Fibroblast of lung (primary cell): ENCODE data around the gene FGFR2. TPM values are rescaled to one million over a fixed set of nuclear protein-coding genes. Genes with fewer than 3 reads are reported as not detected.
A peak's percentile ranks its signal among the peaks of the same experiment; 100 is the strongest.

Experiments used
- DNase-seq, 2 donors: peaks; one replicate each; pipeline versions ENCODE4 v3.0.0 to v3.0.0-alpha.2; 2010; ENCODE audit warnings: low read depth in 2 of 2
- H2AFZ ChIP-seq: 2 replicates; pipeline ENCODE4 v1.5.1; 2012; ENCODE audit warnings: low read length, control low read depth, inconsistent platforms
- H3K27ac ChIP-seq: 2 replicates; pipeline ENCODE4 v1.5.1; 2011; ENCODE audit warnings: low read length, control low read depth; ENCODE audit not compliant: insufficient read depth
- H3K27me3 ChIP-seq: 2 replicates; pipeline ENCODE4 v1.5.1; 2011; ENCODE audit warnings: mild to moderate bottlenecking, low read length; ENCODE audit not compliant: control insufficient read depth, insufficient read depth
- H3K36me3 ChIP-seq: 2 replicates; pipeline ENCODE4 v1.5.1; 2011; ENCODE audit warnings: low read length; ENCODE audit not compliant: control insufficient read depth, insufficient read depth
- H3K4me1 ChIP-seq: 2 replicates; pipeline ENCODE4 v1.5.1; 2011; ENCODE audit warnings: low read length; ENCODE audit not compliant: control insufficient read depth, insufficient read depth; ENCODE audit errors: extremely low read depth
- H3K4me2 ChIP-seq: 2 replicates; pipeline ENCODE4 v1.5.1; 2011; ENCODE audit warnings: low read length, control low read depth; ENCODE audit not compliant: insufficient read depth; ENCODE audit errors: extremely low read depth
- H3K4me3 ChIP-seq, 4 experiments: fragments of 200-600 bp in 1 of 4; sonication (generic) in 1 of 4; replicated peaks in 1 of 4; 2 replicates each; pipeline ENCODE4 v1.5.1; 2011 to 2016; ENCODE audit warnings: low read length in 4 of 4, low read depth in 3 of 4, mild to moderate bottlenecking in 3 of 4, control low read depth in 2 of 4, inconsistent platforms in 1 of 4, mixed read lengths in 1 of 4; ENCODE audit not compliant: insufficient read depth in 1 of 4; ENCODE audit errors: control extremely low read depth in 1 of 4
- H3K79me2 ChIP-seq: 2 replicates; pipeline ENCODE4 v1.5.1; 2012; ENCODE audit warnings: mild to moderate bottlenecking, low read length, inconsistent platforms; ENCODE audit not compliant: control insufficient read depth, insufficient read depth
- H3K9ac ChIP-seq: 2 replicates; pipeline ENCODE4 v1.5.1; 2011; ENCODE audit warnings: mild to moderate bottlenecking, low read length, control low read depth; ENCODE audit not compliant: insufficient read depth
- H3K9me3 ChIP-seq: 2 replicates; pipeline ENCODE4 v1.5.1; 2012; ENCODE audit warnings: low read depth, low read length; ENCODE audit not compliant: control insufficient read depth, insufficient read depth
- H4K20me1 ChIP-seq: 2 replicates; pipeline ENCODE4 v1.5.1; 2011; ENCODE audit warnings: low read length; ENCODE audit not compliant: control insufficient read depth, insufficient read depth; ENCODE audit errors: extremely low read depth
- CTCF ChIP-seq, 2 donors: IDR thresholded peaks in 1 of 2; conservative IDR thresholded peaks in 1 of 2; 1 replicate in 1 of 2; 2 replicates in 1 of 2; pipeline ENCODE4 v1.5.1; 2011 to 2012; ENCODE audit warnings: low read length in 2 of 2, control low read depth in 1 of 2, inconsistent platforms in 1 of 2, low read depth in 1 of 2, mild to moderate bottlenecking in 1 of 2
- EZH2 ChIP-seq: IDR thresholded peaks from 2 replicates; pipeline ENCODE4 v1.5.1; 2012; ENCODE audit warnings: low read length, control low read depth, mild to moderate bottlenecking; ENCODE audit errors: missing control alignments
- polyA plus RNA-seq, 2 donors: library from polyadenylated mRNA; depleted of rRNA in 1 of 2; stranded (reverse) in 1 of 2; unstranded in 1 of 2; fragments of >200 nt; gene quantifications; 2 replicates each; pipeline ENCODE4 v1.2.1, GENCODE V29; 2011 to 2012; ENCODE audit warnings: missing spikeins in 1 of 2
- total RNA-seq: library from RNA; depleted of rRNA; stranded (reverse); fragments of >200 nt; gene quantifications from 2 replicates; pipeline ENCODE4 v1.2.1, GENCODE V29; 2014

FGFR2 gene
- total and polyA plus RNA-seq, 2 donors (not counting 1 experiment from before 2014, with no cell fraction given): 0.10 to 0.17 TPM

- Histone ChIP-seq H2AFZ (no peak overlapping the region), H3K4me2 (no peak overlapping the region)
- TF ChIP-seq CTCF (conservative IDR thresholded peaks at IDR 0.05 in 1 of 2, IDR thresholded peaks at IDR 0.05 in 1 of 2; ENCODE audit: low read depth in 1 of 2, low read length in 2 of 2): no peak
- TF ChIP-seq EZH2: no peak
These were observed 46.3 kb upstream of the FGFR2 start for GRCh38 chr10:121644501-121644900.

GRCh38 chr10:121640266-121640665, 42.0 kb upstream of the FGFR2 start:
- Histone ChIP-seq H4K20me1 (no peaks in the 10 kb centered on the region), H3K9ac (no peak overlapping the region), H3K27me3 (no peaks in the 10 kb centered on the region), H3K4me3 (no peak overlapping the region), H3K36me3 (no peaks in the 10 kb centered on the region), H3K9me3 (no peaks in the 10 kb centered on the region), H2AFZ (no peak overlapping the region), H3K79me2 (no peaks in the 10 kb centered on the region), H3K4me2 (no peak overlapping the region), H3K4me1 (no peaks in the 10 kb centered on the region), H3K27ac (no peak overlapping the region)
- no peak for DNase-seq
- no peak for TF ChIP-seq EZH2
- TF ChIP-seq CTCF (conservative IDR thresholded peaks at IDR 0.05 in 1 of 2, IDR thresholded peaks at IDR 0.05 in 1 of 2; ENCODE audit: low read depth in 1 of 2, low read length in 2 of 2): no peak

More at GRCh38 chr10:121644501-121644900, 46.3 kb upstream of the FGFR2 start:
- H4K20me1 ChIP-seq: no peaks in the 10 kb centered on the region
- no peak overlapping the region for H3K4me3 ChIP-seq
- no peak overlapping the region for H3K27ac ChIP-seq
- H3K36me3 ChIP-seq: no peaks in the 10 kb centered on the region
- DNase-seq: no peak
- H3K4me1 ChIP-seq: no peaks in the 10 kb centered on the region
- no peak overlapping the region for H3K9ac ChIP-seq
- no peaks in the 10 kb centered on the region for H3K79me2 ChIP-seq
- no peaks in the 10 kb centered on the region for H3K9me3 ChIP-seq
- H3K27me3 ChIP-seq: no peaks in the 10 kb centered on the region

GRCh38 chr10:121639416-121639815, 41.2 kb upstream of the FGFR2 start:
- H3K9me3 ChIP-seq: no peaks in the 10 kb centered on the region
- no peaks in the 10 kb centered on the region for H4K20me1 ChIP-seq
- no peak overlapping the region for H3K9ac ChIP-seq
- no peaks in the 10 kb centered on the region for H3K27me3 ChIP-seq
- no peak overlapping the region for H3K27ac ChIP-seq
- H3K79me2 ChIP-seq: no peaks in the 10 kb centered on the region
- DNase-seq: peak in 1 of 2 donors; percentile 7
- H2AFZ ChIP-seq: no peak overlapping the region
- H3K4me1 ChIP-seq: no peaks in the 10 kb centered on the region
- no peak for TF ChIP-seq EZH2
- TF ChIP-seq CTCF (conservative IDR thresholded peaks at IDR 0.05 in 1 of 2, IDR thresholded peaks at IDR 0.05 in 1 of 2; ENCODE audit: low read depth in 1 of 2, low read length in 2 of 2): no peak
- no peak overlapping the region for H3K4me3 ChIP-seq
- no peaks in the 10 kb centered on the region for H3K36me3 ChIP-seq
- H3K4me2 ChIP-seq: no peak overlapping the region
